Measurements from ENCODE around the gene SPRYD4.

DNA sequence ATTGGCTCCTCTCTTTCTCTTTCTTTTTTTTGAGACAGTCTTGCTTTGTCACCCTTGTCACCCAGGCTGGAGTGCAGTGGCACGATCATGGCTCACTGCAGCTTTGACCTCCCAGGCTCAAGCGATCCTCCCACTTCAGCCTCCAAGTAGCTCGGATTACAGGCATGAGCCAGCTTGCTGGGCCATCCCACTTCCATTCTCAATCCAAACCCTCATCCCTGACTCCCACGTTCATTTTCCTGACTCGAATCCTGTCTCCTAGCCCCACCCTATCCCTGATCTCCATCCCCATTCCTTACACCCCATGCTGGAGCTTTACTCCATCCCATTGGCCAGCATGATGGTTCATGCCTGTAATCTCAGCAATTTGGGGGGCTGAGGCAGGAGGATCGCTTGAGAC lies 7.8 kb downstream of the SPRYD4 start:
- TF ChIP-seq DDX20 (tag; IDR thresholded peaks at IDR 0.05; ENCODE audit: low read depth): no peak
- TF ChIP-seq, protein P1, sequence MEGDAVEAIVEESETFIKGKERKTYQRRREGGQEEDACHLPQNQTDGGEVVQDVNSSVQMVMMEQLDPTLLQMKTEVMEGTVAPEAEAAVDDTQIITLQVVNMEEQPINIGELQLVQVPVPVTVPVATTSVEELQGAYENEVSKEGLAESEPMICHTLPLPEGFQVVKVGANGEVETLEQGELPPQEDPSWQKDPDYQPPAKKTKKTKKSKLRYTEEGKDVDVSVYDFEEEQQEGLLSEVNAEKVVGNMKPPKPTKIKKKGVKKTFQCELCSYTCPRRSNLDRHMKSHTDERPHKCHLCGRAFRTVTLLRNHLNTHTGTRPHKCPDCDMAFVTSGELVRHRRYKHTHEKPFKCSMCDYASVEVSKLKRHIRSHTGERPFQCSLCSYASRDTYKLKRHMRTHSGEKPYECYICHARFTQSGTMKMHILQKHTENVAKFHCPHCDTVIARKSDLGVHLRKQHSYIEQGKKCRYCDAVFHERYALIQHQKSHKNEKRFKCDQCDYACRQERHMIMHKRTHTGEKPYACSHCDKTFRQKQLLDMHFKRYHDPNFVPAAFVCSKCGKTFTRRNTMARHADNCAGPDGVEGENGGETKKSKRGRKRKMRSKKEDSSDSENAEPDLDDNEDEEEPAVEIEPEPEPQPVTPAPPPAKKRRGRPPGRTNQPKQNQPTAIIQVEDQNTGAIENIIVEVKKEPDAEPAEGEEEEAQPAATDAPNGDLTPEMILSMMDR (IDR thresholded peaks at IDR 0.05 in 2 of 3, conservative IDR thresholded peaks at IDR 0.05 in 1 of 3; ENCODE audit: insufficient read depth in 2 of 3, low read depth in 1 of 3, low read length in 3 of 3): no peak

All from K562 (cell line).